ENCODE data around the gene CGGBP1.

- TF ChIP-seq, protein P1, sequence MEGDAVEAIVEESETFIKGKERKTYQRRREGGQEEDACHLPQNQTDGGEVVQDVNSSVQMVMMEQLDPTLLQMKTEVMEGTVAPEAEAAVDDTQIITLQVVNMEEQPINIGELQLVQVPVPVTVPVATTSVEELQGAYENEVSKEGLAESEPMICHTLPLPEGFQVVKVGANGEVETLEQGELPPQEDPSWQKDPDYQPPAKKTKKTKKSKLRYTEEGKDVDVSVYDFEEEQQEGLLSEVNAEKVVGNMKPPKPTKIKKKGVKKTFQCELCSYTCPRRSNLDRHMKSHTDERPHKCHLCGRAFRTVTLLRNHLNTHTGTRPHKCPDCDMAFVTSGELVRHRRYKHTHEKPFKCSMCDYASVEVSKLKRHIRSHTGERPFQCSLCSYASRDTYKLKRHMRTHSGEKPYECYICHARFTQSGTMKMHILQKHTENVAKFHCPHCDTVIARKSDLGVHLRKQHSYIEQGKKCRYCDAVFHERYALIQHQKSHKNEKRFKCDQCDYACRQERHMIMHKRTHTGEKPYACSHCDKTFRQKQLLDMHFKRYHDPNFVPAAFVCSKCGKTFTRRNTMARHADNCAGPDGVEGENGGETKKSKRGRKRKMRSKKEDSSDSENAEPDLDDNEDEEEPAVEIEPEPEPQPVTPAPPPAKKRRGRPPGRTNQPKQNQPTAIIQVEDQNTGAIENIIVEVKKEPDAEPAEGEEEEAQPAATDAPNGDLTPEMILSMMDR (IDR thresholded peaks at IDR 0.05), result no peak
- TF ChIP-seq POLR2A (IDR thresholded peaks at IDR 0.05), result no peak
These were observed 22.6 kb downstream of the CGGBP1 start for GRCh38 chr3:88036221-88036620.
